Posterior vena cava (tissue), 2 donors: ENCODE data around the gene FICD. TPM values are rescaled to one million over a fixed set of nuclear protein-coding genes. Genes with fewer than 3 reads are reported as not detected.
A peak's percentile ranks its signal among the peaks of the same experiment; 100 is the strongest.
"Not testable (repeated sequence)": the region's sequence is repeated elsewhere in the genome, so short reads cannot be mapped to it uniquely, and the experiment has no call there.

ENCODE experiments used
- DNase-seq: peaks from one replicate; pipeline ENCODE4 v3.0.0-alpha.2; 2020; ENCODE audit warnings: low spot score
- intact Hi-C, 2 donors: fragments of 100-400 bp; cut with DNase I; formaldehyde crosslinking; loops; one replicate each; pipeline versions ENCODE4 v1.14.1 to v1.14.2; 2022 to 2023
- total RNA-seq, 2 donors: library from RNA; stranded (reverse); fragmentation: NEBNext Ultra II Directional; extraction: Animal tissue kit (Norgen Biotek cat#: 25700); gene quantifications; one replicate each; pipeline ENCODE4 v1.2.1, GENCODE V29; 2021
- donor health status: DM: yes; HTN: yes; CAD: no.
- donor health status: DM: yes; HTN: yes; CAD: no.

FICD gene
- total RNA-seq, 2 donors from 2014 or later, result 10.0 to 11.3 TPM

- no peak for DNase-seq
- intact Hi-C loops, result no loop called here
Observed at GRCh38 chr12:108526482-108527165, 11.5 kb downstream of the FICD start.

- DNase-seq, result no peak
- intact Hi-C loops, result no loop called here
Observed at GRCh38 chr12:108527166-108527496, 12.1 kb downstream of the FICD start.

- DNase-seq, result no peak
- intact Hi-C loops, result no loop called here
Observed at GRCh38 chr12:108530161-108530560, 15.1 kb downstream of the FICD start.

- DNase-seq, result no peak
- intact Hi-C loops, result no loop called here
Observed at GRCh38 chr12:108531929-108532848, 17.1 kb downstream of the FICD start.

- intact Hi-C loops, result no loop called here
- DNase-seq, result no peak
Observed at GRCh38 chr12:108538146-108538545, 23.1 kb downstream of the FICD start.

- DNase-seq, result no peak
- intact Hi-C loops, result no loop called here
Observed at GRCh38 chr12:108538616-108539195, 23.6 kb downstream of the FICD start.

GRCh38 chr12:108542320-108542719, 27.2 kb downstream of the FICD start:
- intact Hi-C loops, result no loop called here
- no peak for DNase-seq

GRCh38 chr12:108543652-108544051, 28.6 kb downstream of the FICD start:
- intact Hi-C loops, result no loop called here
- no peak for DNase-seq

- intact Hi-C loops, result no loop called here
- DNase-seq, result no peak
Observed at GRCh38 chr12:108547686-108548085, 32.6 kb downstream of the FICD start.

- intact Hi-C loops, result no loop called here
- DNase-seq, result no peak
Observed at GRCh38 chr12:108548954-108549521, 34.0 kb downstream of the FICD start.

- intact Hi-C loops, result no loop called here
- DNase-seq, result no peak
Observed at GRCh38 chr12:108551535-108551934, 36.5 kb downstream of the FICD start.

GRCh38 chr12:108553799-108554198, 38.7 kb downstream of the FICD start:
- intact Hi-C loops, result no loop called here
- no peak for DNase-seq

GRCh38 chr12:108555383-108555782, 40.3 kb downstream of the FICD start:
- DNase-seq, intact Hi-C loops: not testable (repeated sequence)

GRCh38 chr12:108559007-108559655, 44.1 kb downstream of the FICD start:
- intact Hi-C loops, result no loop called here
- DNase-seq, result no peak

- intact Hi-C loops, result loop anchor here (5.0 to 10.0 kb wide), 3 partner anchors 175 to 535 kb away; partner anchors contain the start of genes ALKBH2 (in 2 of the 2), UNG (in 2 of the 2) and CORO1C (in 1 of the 2)
- no peak for DNase-seq
Observed at GRCh38 chr12:108559748-108560147, 44.7 kb downstream of the FICD start.

- intact Hi-C loops, result loop anchor here (5.0 to 10.0 kb wide), 3 partner anchors 174 to 534 kb away; partner anchors contain the start of genes ALKBH2 (in 2 of the 2), UNG (in 2 of the 2) and CORO1C (in 1 of the 2)
- no peak for DNase-seq
Observed at GRCh38 chr12:108560321-108560721, 45.2 kb downstream of the FICD start.

- intact Hi-C loops, result loop anchor here (5.0 to 10.0 kb wide), 3 partner anchors 174 to 534 kb away; partner anchors contain the start of genes ALKBH2 (in 2 of the 2), UNG (in 2 of the 2) and CORO1C (in 1 of the 2)
- peak; percentile 94 for DNase-seq
Observed at GRCh38 chr12:108560752-108561719, 46.0 kb downstream of the FICD start, which contains the start of gene SART3. Gene SART3, minus strand, starts transcription at chr12:108561173. Its CDS starts 19 bp downstream, at chr12:108561154.
